Osteoblast (primary cell): Measurements from ENCODE around the gene ST6GALNAC3. TPM values are rescaled to one million over a fixed set of nuclear protein-coding genes. Genes with fewer than 3 reads are reported as not detected.

Experiments
- DNase-seq: peaks from one replicate; pipeline ENCODE4 v3.0.0; 2011; ENCODE audit warnings: low spot score, mixed read lengths; ENCODE audit not compliant: insufficient read length; ENCODE audit errors: missing footprints
- H2AFZ ChIP-seq: 2 replicates; pipeline ENCODE4 v1.6.0; 2011; ENCODE audit warnings: mild to moderate bottlenecking, low read length
- H3K27ac ChIP-seq: 2 replicates; pipeline ENCODE4 v1.5.1; 2011; ENCODE audit warnings: mild to moderate bottlenecking, low read depth, low read length, moderate library complexity
- H3K27me3 ChIP-seq: 2 replicates; pipeline ENCODE4 v1.6.0; 2012; ENCODE audit warnings: mild to moderate bottlenecking, control low read depth, inconsistent platforms, low read length, moderate library complexity; ENCODE audit not compliant: insufficient read depth
- H3K36me3 ChIP-seq: 2 replicates; pipeline ENCODE4 v1.5.1; 2011; ENCODE audit warnings: mild to moderate bottlenecking, low read length, control low read depth, moderate library complexity; ENCODE audit not compliant: insufficient read depth
- H3K4me1 ChIP-seq: 2 replicates; pipeline ENCODE4 v1.5.1; 2011; ENCODE audit warnings: mild to moderate bottlenecking, low read length, control low read depth, moderate library complexity; ENCODE audit not compliant: insufficient read depth
- H3K4me2 ChIP-seq: 2 replicates; pipeline ENCODE4 v1.6.0; 2011; ENCODE audit warnings: mild to moderate bottlenecking, low read length; ENCODE audit not compliant: insufficient read depth
- H3K4me3 ChIP-seq: fragments of 200-600 bp; sonication (generic); 3 replicates; pipeline ENCODE4 v1.5.1; 2012; ENCODE audit warnings: mild to moderate bottlenecking, low read length, inconsistent platforms; ENCODE audit not compliant: insufficient read depth
- H3K79me2 ChIP-seq: 2 replicates; pipeline ENCODE4 v1.6.0; 2012; ENCODE audit warnings: mild to moderate bottlenecking, low read length, control low read depth, inconsistent platforms; ENCODE audit not compliant: insufficient read depth
- H3K9me3 ChIP-seq: 2 replicates; pipeline ENCODE4 v1.5.1; 2011; ENCODE audit warnings: low read depth, low read length, control low read depth
- H4K20me1 ChIP-seq: 2 replicates; pipeline ENCODE4 v1.6.0; 2012; ENCODE audit warnings: mild to moderate bottlenecking, low read length, control low read depth; ENCODE audit not compliant: insufficient read depth
- CTCF ChIP-seq: IDR thresholded peaks from 2 replicates; pipeline ENCODE4 v1.5.1; 2011; ENCODE audit warnings: mild to moderate bottlenecking, low read depth, low read length, moderate library complexity; ENCODE audit errors: extremely low read depth
- total RNA-seq: library from RNA; depleted of rRNA; stranded (reverse); fragments of >200 nt; gene quantifications from 2 replicates; pipeline ENCODE4 v1.2.3, GENCODE V29; 2012

ST6GALNAC3 gene
- total RNA-seq, 1 donor: not detected

- Histone ChIP-seq H4K20me1 (no peaks in the 10 kb centered on the region), H3K4me1 (no peaks in the 10 kb centered on the region), H3K4me3 (no peak overlapping the region), H3K27me3 (no peaks in the 10 kb centered on the region), H3K9me3 (no peaks in the 10 kb centered on the region), H3K79me2 (no peaks in the 10 kb centered on the region), H3K4me2 (no peak overlapping the region), H2AFZ (no peak overlapping the region), H3K27ac (no peak overlapping the region), H3K36me3 (no peaks in the 10 kb centered on the region)
- DNase-seq: no peak
- no peak for TF ChIP-seq CTCF
Observed at GRCh38 chr1:76137746-76138145, 63.2 kb downstream of the ST6GALNAC3 start.

DNA sequence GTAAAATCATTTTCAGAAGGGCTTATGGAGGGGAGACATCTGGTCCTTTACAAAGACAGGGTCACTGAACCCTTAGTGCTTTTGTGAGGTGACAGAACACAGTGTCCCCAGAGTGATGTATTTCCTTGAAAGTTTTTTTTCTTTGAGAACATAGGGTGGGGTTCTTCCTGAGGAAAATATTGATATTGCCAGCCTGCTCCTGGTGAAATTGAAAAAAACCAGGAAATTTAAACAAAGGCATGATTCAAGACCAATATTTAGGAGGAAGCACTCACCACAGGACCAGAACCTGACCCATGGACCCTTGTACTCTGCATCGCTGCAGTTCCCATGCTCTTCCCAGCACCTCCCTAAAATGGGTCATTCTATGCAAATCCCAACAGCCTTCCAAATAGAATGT is 63.7 kb downstream of the ST6GALNAC3 start:
- no peak overlapping the region for H3K4me2 ChIP-seq
- H3K36me3 ChIP-seq: no peaks in the 10 kb centered on the region
- H4K20me1 ChIP-seq: no peaks in the 10 kb centered on the region
- H3K27me3 ChIP-seq: no peaks in the 10 kb centered on the region
- no peak for DNase-seq
- H3K4me1 ChIP-seq: no peaks in the 10 kb centered on the region
- no peaks in the 10 kb centered on the region for H3K9me3 ChIP-seq
- H3K4me3 ChIP-seq: no peak overlapping the region
- no peak overlapping the region for H3K27ac ChIP-seq
- no peaks in the 10 kb centered on the region for H3K79me2 ChIP-seq
- no peak overlapping the region for H2AFZ ChIP-seq
- TF ChIP-seq CTCF: no peak

- H3K36me3 ChIP-seq: no peaks in the 10 kb centered on the region
- H3K79me2 ChIP-seq: no peaks in the 10 kb centered on the region
- no peak for DNase-seq
- H3K9me3 ChIP-seq: no peaks in the 10 kb centered on the region
- no peaks in the 10 kb centered on the region for H3K27me3 ChIP-seq
- no peaks in the 10 kb centered on the region for H4K20me1 ChIP-seq
- H3K4me3 ChIP-seq: no peak overlapping the region
- no peaks in the 10 kb centered on the region for H3K4me1 ChIP-seq
- no peak for TF ChIP-seq CTCF
- H2AFZ ChIP-seq: no peak overlapping the region
- no peak overlapping the region for H3K4me2 ChIP-seq
- H3K27ac ChIP-seq: no peak overlapping the region
Observed at GRCh38 chr1:76140227-76140626, 65.7 kb downstream of the ST6GALNAC3 start.

- H2AFZ ChIP-seq: no peak overlapping the region
- TF ChIP-seq CTCF: no peak
- no peaks in the 10 kb centered on the region for H3K4me1 ChIP-seq
- no peak overlapping the region for H3K4me3 ChIP-seq
- no peak overlapping the region for H3K4me2 ChIP-seq
- no peaks in the 10 kb centered on the region for H3K27me3 ChIP-seq
- no peaks in the 10 kb centered on the region for H4K20me1 ChIP-seq
- DNase-seq: no peak
- H3K79me2 ChIP-seq: no peaks in the 10 kb centered on the region
- H3K36me3 ChIP-seq: no peaks in the 10 kb centered on the region
- H3K27ac ChIP-seq: no peak overlapping the region
- H3K9me3 ChIP-seq: no peaks in the 10 kb centered on the region
Observed at GRCh38 chr1:76141929-76142328, 67.4 kb downstream of the ST6GALNAC3 start.
